H9 (cell line): ENCODE data around the gene TCP10L. TPM values are rescaled to one million over a fixed set of nuclear protein-coding genes. Genes with fewer than 3 reads are reported as not detected.

Source experiments
- DNase-seq: peaks from one replicate; pipeline ENCODE4 v3.0.0-alpha.2; 2017
- H2AFZ ChIP-seq: one replicate; pipeline ENCODE4 v1.6.1; 2013; ENCODE audit warnings: mild to moderate bottlenecking, low read length, control low read depth, moderate library complexity
- H2AK5ac ChIP-seq: 2 replicates; pipeline ENCODE4 v1.6.1; 2013; ENCODE audit warnings: low read length, control low read depth, mixed read lengths; ENCODE audit not compliant: insufficient read length
- H2BK120ac ChIP-seq: one replicate; pipeline ENCODE4 v1.6.1; 2013; ENCODE audit warnings: low read depth, mild to moderate bottlenecking, low read length, control low read depth, inconsistent platforms; ENCODE audit not compliant: poor library complexity, severe bottlenecking
- H2BK12ac ChIP-seq: 2 replicates; pipeline ENCODE4 v1.6.1; 2013; ENCODE audit warnings: low read length, control low read depth, mixed read lengths, low read depth; ENCODE audit not compliant: insufficient read length
- H2BK15ac ChIP-seq: 2 replicates; pipeline ENCODE4 v1.6.1; 2013; ENCODE audit warnings: low read depth, low read length, control low read depth
- H2BK20ac ChIP-seq: one replicate; pipeline ENCODE4 v1.6.1; 2013; ENCODE audit warnings: low read depth, mild to moderate bottlenecking, low read length, control low read depth, inconsistent platforms; ENCODE audit not compliant: poor library complexity, severe bottlenecking
- H2BK5ac ChIP-seq: 2 replicates; pipeline ENCODE4 v1.6.1; 2013; ENCODE audit warnings: low read length, control low read depth, mixed read lengths; ENCODE audit not compliant: insufficient read length
- H3K14ac ChIP-seq: 2 replicates; pipeline ENCODE4 v1.6.1; 2013; ENCODE audit warnings: low read length, control low read depth; ENCODE audit not compliant: insufficient read depth
- H3K18ac ChIP-seq: 2 replicates; pipeline ENCODE4 v1.6.1; 2013; ENCODE audit warnings: low read depth, mild to moderate bottlenecking, mixed read lengths, low read length, control low read depth; ENCODE audit not compliant: insufficient read length
- H3K23ac ChIP-seq: 2 replicates; pipeline ENCODE4 v1.6.1; 2013; ENCODE audit warnings: low read length, control low read depth, mixed read lengths, low read depth; ENCODE audit not compliant: insufficient read length
- H3K23me2 ChIP-seq: 2 replicates; pipeline ENCODE4 v1.6.1; 2013; ENCODE audit warnings: low read depth, mild to moderate bottlenecking, mixed read lengths, low read length, control low read depth; ENCODE audit not compliant: insufficient read length, poor library complexity, severe bottlenecking
- H3K27ac ChIP-seq: 2 replicates; pipeline ENCODE4 v1.5.1; 2013; ENCODE audit warnings: low read length, control low read depth, mixed read lengths, low read depth; ENCODE audit not compliant: insufficient read length
- H3K27me3 ChIP-seq: 2 replicates; pipeline ENCODE4 v1.6.1; 2013; ENCODE audit warnings: low read length, control low read depth, inconsistent platforms; ENCODE audit not compliant: insufficient read depth
- H3K4ac ChIP-seq: 2 replicates; pipeline ENCODE4 v1.6.1; 2013; ENCODE audit warnings: low read depth, mild to moderate bottlenecking, control low read depth, inconsistent platforms, low read length, moderate library complexity
- H3K4me1 ChIP-seq: 2 replicates; pipeline ENCODE4 v1.6.1; 2013; ENCODE audit warnings: low read length, control low read depth, inconsistent platforms; ENCODE audit not compliant: insufficient read depth
- H3K4me2 ChIP-seq: 2 replicates; pipeline ENCODE4 v1.6.1; 2013; ENCODE audit warnings: low read length, control low read depth, mixed read lengths; ENCODE audit not compliant: insufficient read length, insufficient read depth
- H3K56ac ChIP-seq: 2 replicates; pipeline ENCODE4 v1.6.1; 2013; ENCODE audit warnings: low read depth, mild to moderate bottlenecking, mixed read lengths, low read length, control low read depth; ENCODE audit not compliant: insufficient read length
- H3K79me1 ChIP-seq: 2 replicates; pipeline ENCODE4 v1.6.1; 2013; ENCODE audit warnings: low read depth, mild to moderate bottlenecking, moderate library complexity, low read length, control low read depth, inconsistent platforms; ENCODE audit not compliant: insufficient read depth, poor library complexity, severe bottlenecking
- H3K79me2 ChIP-seq: 2 replicates; pipeline ENCODE4 v1.6.1; 2013; ENCODE audit warnings: low read length, control low read depth, inconsistent platforms; ENCODE audit not compliant: insufficient read depth
- H3K9ac ChIP-seq: 2 replicates; pipeline ENCODE4 v1.6.1; 2013; ENCODE audit warnings: low read length, control low read depth, mixed read lengths; ENCODE audit not compliant: insufficient read length; ENCODE audit errors: extremely low read depth
- H3K9me3 ChIP-seq: one replicate; pipeline ENCODE4 v1.6.1; 2013; ENCODE audit warnings: low read depth, low read length, inconsistent platforms; ENCODE audit not compliant: control insufficient read depth
- H3T11ph ChIP-seq: one replicate; pipeline ENCODE4 v1.6.1; 2013; ENCODE audit warnings: mild to moderate bottlenecking, low read length, control low read depth, inconsistent platforms
- H4K20me1 ChIP-seq: one replicate; pipeline ENCODE4 v1.6.1; 2013; ENCODE audit not compliant: control insufficient read depth, insufficient read length, insufficient read depth
- H4K5ac ChIP-seq: 2 replicates; pipeline ENCODE4 v1.6.1; 2013; ENCODE audit warnings: low read depth, mild to moderate bottlenecking, mixed read lengths, low read length, control low read depth; ENCODE audit not compliant: insufficient read length
- H4K8ac ChIP-seq: replicated peaks from 2 replicates; pipeline ENCODE4 v1.6.1; 2013; ENCODE audit warnings: low read length, control low read depth, mixed read lengths, low read depth; ENCODE audit not compliant: insufficient read length
- H4K91ac ChIP-seq: 2 replicates; pipeline ENCODE4 v1.6.1; 2013; ENCODE audit warnings: low read depth, mild to moderate bottlenecking, moderate library complexity, mixed read lengths, low read length, control low read depth; ENCODE audit not compliant: insufficient read length
- H3K27ac Mint-ChIP-seq, 3 experiments: 2 replicates in 2 of 3; 3 replicates in 1 of 3; pipeline ENCODE4 v1.8.0; 2020 to 2021; ENCODE audit warnings: mixed read lengths in 3 of 3, mild to moderate bottlenecking in 1 of 3, moderate library complexity in 1 of 3
- H3K27me3 Mint-ChIP-seq: 2 replicates; pipeline ENCODE4 v1.8.0; 2021; ENCODE audit warnings: low read depth, mild to moderate bottlenecking, moderate library complexity, mixed read lengths
- H3K36me3 Mint-ChIP-seq, 3 experiments: 2 replicates in 2 of 3; 3 replicates in 1 of 3; pipeline ENCODE4 v1.8.0; 2020 to 2021; ENCODE audit warnings: low read depth in 3 of 3, mixed read lengths in 3 of 3; ENCODE audit not compliant: insufficient read depth in 1 of 3
- H3K4me1 Mint-ChIP-seq, 2 experiments: 2 replicates each; pipeline ENCODE4 v1.8.0; 2020; ENCODE audit warnings: mixed read lengths in 2 of 2
- H3K4me3 Mint-ChIP-seq, 2 experiments: 2 replicates in 1 of 2; 3 replicates in 1 of 2; pipeline ENCODE4 v1.8.0; 2020 to 2021; ENCODE audit warnings: mild to moderate bottlenecking in 2 of 2, mixed read lengths in 2 of 2, moderate library complexity in 1 of 2
- H3K9me3 Mint-ChIP-seq, 2 experiments: 2 replicates in 1 of 2; 3 replicates in 1 of 2; pipeline ENCODE4 v1.8.0; 2020; ENCODE audit warnings: mild to moderate bottlenecking in 2 of 2, mixed read lengths in 2 of 2, moderate library complexity in 1 of 2
- WGBS: extraction: QIAGEN DNeasy Blood & Tissue Kit; methylation state at CpG from one replicate; pipeline ENCODE4 v1.1.7; 2013; ENCODE audit warnings: missing lambda C conversion rate, low lambda C conversion rate, mixed read lengths; ENCODE audit not compliant: insufficient read length; ENCODE audit errors: extremely low coverage; 5-methylcytosine and 5-hydroxymethylcytosine counted together
- total RNA-seq: library from RNA; stranded (reverse); gene quantifications from 2 replicates; pipeline ENCODE4 v1.2.1, GENCODE V29; 2021
- TF ChIP-seq, protein P1 (sequence below): fragments of 200-600 bp; sonication (generic); conservative IDR thresholded peaks from 3 replicates; pipeline ENCODE4 v1.8.0; 2021; ENCODE audit warnings: antibody characterized with exemption, mild to moderate bottlenecking

Gene TCP10L
- total RNA-seq, 1 experiment from 2014 or later: 5.1 TPM

DNA sequence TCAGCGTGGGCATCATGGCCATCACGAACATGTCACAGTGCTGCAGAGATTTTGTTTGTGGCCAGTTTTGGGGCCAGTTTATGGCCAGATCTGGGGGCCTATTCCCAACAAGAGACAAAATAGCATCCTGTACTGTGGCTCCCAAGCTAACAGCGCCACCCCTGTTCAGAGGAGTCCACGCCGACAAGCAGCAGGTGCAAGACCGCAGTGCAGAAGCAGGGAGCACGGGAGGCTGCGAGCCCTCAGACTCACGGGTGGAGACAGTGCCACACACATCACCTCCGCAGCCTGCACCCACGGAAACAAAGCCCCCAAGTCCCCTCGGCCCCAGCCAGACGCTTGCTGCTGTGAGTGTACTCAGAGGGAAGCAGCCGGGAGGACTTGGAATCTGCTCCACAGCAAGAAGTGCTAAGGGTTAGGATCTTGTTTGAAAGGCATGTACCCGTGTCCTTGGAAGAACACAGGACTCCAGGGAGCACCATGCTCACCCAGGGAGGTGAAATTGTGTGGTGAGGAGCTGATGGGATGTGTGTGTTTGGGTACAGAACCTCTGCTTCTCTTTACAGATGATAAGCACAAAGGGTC is 7.1 kb downstream of the TCP10L start:
- no peak overlapping the region for H2BK5ac ChIP-seq
- H4K20me1 ChIP-seq: no peaks in the 10 kb centered on the region
- Mint-ChIP-seq H3K9me3 (no peaks in the 10 kb centered on the region), H3K27me3 (peaks cover 9% of the 10 kb centered on the region), H3K4me1 (peaks cover 2 to 10% of the 10 kb centered on the region in 2 experiments; a peak in 2 of 4 replicates), H3K27ac (no peak overlapping the region), H3K36me3 (no peaks in the 10 kb centered on the region), H3K4me3 (no peak overlapping the region)
- H3K56ac ChIP-seq: no peak overlapping the region
- no peak overlapping the region for H4K5ac ChIP-seq
- no peak overlapping the region for H3T11ph ChIP-seq
- H3K4me2 ChIP-seq: no peak overlapping the region
- no peak overlapping the region for H3K23ac ChIP-seq
- H3K4me1 ChIP-seq: no peaks in the 10 kb centered on the region
- no peak overlapping the region for H2BK12ac ChIP-seq
- no peak overlapping the region for H3K4ac ChIP-seq
- no peak overlapping the region for H2AFZ ChIP-seq
- no peak overlapping the region for H3K27ac ChIP-seq
- no peak overlapping the region for H3K9ac ChIP-seq
- H3K14ac ChIP-seq: no peak overlapping the region
- H3K27me3 ChIP-seq: no peaks in the 10 kb centered on the region
- no CpG with 5 or more reads among the region's 15 CpGs for WGBS
- no peak overlapping the region for H3K18ac ChIP-seq
- no peak overlapping the region for H2BK120ac ChIP-seq
- TF ChIP-seq, protein P1, sequence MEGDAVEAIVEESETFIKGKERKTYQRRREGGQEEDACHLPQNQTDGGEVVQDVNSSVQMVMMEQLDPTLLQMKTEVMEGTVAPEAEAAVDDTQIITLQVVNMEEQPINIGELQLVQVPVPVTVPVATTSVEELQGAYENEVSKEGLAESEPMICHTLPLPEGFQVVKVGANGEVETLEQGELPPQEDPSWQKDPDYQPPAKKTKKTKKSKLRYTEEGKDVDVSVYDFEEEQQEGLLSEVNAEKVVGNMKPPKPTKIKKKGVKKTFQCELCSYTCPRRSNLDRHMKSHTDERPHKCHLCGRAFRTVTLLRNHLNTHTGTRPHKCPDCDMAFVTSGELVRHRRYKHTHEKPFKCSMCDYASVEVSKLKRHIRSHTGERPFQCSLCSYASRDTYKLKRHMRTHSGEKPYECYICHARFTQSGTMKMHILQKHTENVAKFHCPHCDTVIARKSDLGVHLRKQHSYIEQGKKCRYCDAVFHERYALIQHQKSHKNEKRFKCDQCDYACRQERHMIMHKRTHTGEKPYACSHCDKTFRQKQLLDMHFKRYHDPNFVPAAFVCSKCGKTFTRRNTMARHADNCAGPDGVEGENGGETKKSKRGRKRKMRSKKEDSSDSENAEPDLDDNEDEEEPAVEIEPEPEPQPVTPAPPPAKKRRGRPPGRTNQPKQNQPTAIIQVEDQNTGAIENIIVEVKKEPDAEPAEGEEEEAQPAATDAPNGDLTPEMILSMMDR: peak; percentile 79
- no peaks in the 10 kb centered on the region for H3K23me2 ChIP-seq
- no peak overlapping the region for H4K8ac ChIP-seq
- no peaks in the 10 kb centered on the region for H3K79me1 ChIP-seq
- no peak overlapping the region for H2AK5ac ChIP-seq
- H3K79me2 ChIP-seq: no peaks in the 10 kb centered on the region
- H2BK15ac ChIP-seq: no peak overlapping the region
- no peak overlapping the region for H2BK20ac ChIP-seq
- no peak overlapping the region for H4K91ac ChIP-seq
- peak; percentile 79 for DNase-seq
- no peaks in the 10 kb centered on the region for H3K9me3 ChIP-seq
